GM23248 (cell line): ENCODE data around the gene LRFN3.

Experiments
- EZH2 ChIP-seq: fragments of 200-600 bp; sonication (generic); IDR thresholded peaks from 2 replicates; pipeline ENCODE4 v1.6.1; 2018; ENCODE audit warnings: antibody characterized with exemption, mild to moderate bottlenecking; ENCODE audit not compliant: insufficient read depth, poor library complexity, severe bottlenecking
- EZH2phosphoT487 ChIP-seq: fragments of 200-600 bp; sonication (generic); IDR thresholded peaks from 2 replicates; pipeline ENCODE4 v1.6.1; 2018; ENCODE audit warnings: antibody characterized with exemption, moderate library complexity, mild to moderate bottlenecking, low read depth; ENCODE audit not compliant: insufficient read depth

DNA sequence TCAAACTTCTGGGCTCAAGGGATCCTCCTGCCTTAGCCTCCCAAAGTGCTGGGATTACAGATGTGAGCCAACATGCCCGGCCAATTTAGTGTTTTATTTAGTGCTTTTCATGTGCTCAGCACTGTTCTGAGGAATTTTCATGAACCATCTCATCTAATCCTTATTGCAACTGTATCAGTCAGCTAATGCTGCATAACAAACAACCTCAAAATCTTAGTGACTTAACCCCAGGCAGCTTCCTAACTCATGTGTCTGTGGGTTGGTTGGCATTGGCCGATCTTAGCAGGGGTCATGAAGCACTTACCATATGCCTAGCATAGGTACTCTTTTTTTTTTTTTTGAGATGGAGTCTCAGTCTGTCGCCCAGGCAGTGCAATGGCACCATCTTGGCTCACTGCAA lies 52.6 kb downstream of the LRFN3 start:
- TF ChIP-seq EZH2 (no peak), EZH2phosphoT487 (no peak)
